Embryonic facial prominence (tissue), 1 donor: ENCODE measurements around the gene TRIM71.
"Not testable (repeated sequence)": the region's sequence is repeated elsewhere in the genome, so short reads cannot be mapped to it uniquely, and the experiment has no call there.

Source experiments
- DNase-seq: peaks from one replicate; pipeline ENCODE4 v3.0.0-alpha.2; 2016; ENCODE audit errors: extremely low spot score

The TRIM71 gene

GRCh38 chr3:32819551-32820348, 2.0 kb downstream of the TRIM71 start:
- no peak for DNase-seq

DNA sequence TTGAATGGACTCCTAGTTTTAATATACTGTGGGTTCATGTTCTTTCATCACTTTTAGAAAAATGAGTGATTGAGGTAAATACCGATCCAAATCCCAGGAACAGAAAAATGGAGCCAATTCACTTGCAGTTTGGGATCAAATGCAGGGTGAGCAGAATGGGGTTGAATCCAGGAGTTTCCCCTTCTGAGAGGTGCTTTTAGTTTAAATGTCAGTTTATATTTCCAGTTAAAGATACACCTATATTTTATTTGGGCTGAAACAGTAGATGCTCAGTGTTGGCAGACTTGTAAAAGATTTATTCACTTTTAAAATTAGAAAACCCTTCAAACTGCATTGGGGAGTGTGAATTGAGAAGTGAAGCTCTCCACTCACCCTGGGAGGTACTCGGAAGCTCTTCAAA, 2.6 kb downstream of the TRIM71 start:
- no peak for DNase-seq

- no peak for DNase-seq
These were observed 3.3 kb downstream of the TRIM71 start for GRCh38 chr3:32820971-32821685.

GRCh38 chr3:32821686-32822296, 4.0 kb downstream of the TRIM71 start:
- no peak for DNase-seq

DNA sequence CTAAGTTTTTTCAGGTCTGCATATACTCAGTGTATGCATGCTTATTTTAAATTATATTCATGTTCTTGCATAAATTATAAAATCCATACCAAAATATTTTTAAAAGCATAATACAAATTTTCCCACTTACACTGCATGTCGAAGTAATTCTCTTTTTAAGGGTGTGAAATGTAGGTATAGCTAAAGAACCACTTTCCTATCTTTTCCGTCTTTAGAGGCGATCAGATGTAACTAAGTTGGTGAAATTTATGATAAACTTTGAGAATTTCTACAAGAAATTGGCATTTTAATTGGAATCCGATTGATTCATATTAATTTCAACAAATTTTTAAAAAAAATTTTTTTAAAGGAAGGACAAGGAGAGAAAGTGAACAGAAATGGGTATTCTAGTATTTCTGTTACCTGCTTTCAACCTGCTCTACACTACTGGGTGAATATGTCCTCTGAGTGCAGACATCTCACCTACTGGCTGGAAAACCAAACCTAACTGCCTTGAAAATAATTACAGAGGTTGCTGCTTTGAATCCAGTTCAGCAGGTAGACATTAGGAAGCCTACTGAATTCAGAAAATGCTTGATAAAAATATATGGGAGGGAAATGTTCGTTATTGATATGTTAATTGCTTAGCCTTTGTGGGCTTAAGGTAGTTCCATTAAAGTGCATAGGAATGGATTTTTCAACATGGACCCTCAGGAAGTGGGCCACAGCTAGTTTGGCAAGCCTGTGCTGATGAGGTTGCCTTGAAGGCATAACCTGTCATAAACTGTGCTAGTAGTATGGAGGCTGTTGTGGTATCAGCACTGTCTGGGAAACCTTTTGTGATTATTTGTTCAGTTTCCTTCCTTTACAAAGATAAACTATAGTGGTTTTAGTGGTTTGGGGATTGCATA, 5.1 kb downstream of the TRIM71 start:
- DNase-seq = no peak

- DNase-seq = not testable (repeated sequence)
These were observed 5.9 kb downstream of the TRIM71 start for GRCh38 chr3:32823641-32824184.

DNA sequence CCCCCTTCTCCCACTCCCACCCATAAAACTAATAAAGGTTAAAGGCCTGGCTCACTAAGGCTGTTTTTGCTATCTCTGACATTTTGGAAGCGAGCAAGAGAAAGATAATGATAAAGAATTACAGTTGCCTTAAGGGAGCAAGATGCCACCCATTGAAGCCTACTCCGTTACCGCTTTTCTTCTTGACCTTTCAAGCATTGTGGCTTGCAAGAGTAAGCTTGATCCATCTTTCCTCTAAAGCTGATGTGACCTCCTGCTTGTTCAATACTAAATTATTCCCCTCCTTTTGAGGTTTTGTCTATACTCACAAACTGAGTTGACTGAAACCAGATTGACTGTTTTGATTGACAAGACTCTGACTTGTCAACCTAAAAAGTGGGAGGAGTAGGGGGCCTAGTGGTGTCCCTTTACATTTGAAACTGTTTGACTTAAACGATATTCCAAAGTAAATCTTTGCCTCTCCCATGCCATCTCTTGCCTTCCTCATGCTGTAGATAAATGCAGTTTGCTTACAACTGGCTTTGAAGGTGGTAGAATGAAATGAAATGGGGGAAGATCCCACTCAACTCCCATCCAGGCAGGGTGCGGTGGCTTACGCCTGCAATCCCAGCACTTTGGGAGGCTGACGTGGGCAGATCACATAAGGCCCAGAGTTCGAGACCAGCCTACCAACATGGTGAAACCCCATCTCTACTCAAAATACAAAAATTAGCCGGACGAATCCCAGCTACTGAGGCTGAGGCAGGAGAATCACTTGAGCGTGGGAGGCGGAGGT, 8.0 kb downstream of the TRIM71 start:
- no peak for DNase-seq

- no peak for DNase-seq
These were observed 13.3 kb downstream of the TRIM71 start for GRCh38 chr3:32831062-32831461.

DNA sequence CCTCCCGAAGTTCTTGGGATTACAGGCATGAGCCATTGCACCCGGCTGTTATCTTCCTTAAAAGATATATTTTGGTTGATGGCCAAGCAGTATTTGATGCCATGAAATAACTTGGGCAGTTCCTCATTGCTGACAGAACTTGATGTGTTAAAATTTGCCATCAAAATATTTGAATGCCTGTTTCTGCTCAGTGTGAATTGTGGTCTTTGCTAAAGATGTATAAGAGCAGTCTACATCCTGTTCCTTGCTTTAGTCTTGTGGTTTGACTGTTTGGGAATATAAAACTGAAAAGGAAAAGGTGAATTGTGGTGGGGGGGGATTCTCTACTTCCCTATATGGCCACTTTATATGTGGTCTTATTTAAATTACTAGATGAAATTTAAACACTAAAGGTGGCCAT, 14.0 kb downstream of the TRIM71 start:
- no peak for DNase-seq

DNA sequence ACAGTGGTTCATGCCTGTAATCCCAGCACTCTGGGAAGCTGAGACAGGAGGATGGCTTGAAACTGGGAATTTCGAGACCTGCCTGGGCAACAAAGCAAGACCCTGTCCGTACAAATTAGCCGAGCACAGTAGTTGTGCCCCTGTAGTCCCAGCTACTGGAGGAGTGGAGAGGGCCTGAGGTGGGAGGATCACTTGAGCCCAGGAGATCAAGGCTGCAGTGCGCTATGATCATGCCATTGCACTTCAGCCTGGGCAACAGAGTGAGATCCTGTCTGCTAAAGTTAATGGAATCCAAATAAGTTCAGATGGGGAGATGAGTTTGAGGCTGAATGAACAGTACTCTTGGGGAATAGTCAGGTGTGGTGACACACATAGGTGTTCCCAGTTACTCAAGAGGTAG, 14.4 kb downstream of the TRIM71 start:
- no peak for DNase-seq

GRCh38 chr3:32835049-32835371, 17.2 kb downstream of the TRIM71 start:
- DNase-seq = no peak

DNA sequence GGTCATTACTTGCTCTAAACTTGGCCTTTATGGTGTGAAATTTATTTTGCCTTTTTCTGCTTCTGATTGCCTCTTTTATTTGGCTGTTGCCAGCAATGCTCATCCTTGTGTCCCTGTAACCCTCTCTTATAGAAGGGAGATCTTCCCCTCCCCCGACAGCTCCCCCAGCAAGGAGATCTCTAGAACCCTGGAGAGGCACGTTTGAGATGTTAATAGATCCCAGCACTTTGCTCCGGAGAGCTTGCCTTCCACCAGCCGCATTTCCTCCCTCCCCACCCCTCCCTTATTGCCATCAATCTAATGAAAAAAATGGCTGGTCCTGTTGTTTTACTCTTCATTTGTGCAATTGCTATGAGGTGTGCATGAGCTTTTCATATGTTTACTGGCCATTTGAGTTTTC, 18.2 kb downstream of the TRIM71 start:
- no peak for DNase-seq

- DNase-seq = no peak
These were observed 18.8 kb downstream of the TRIM71 start for GRCh38 chr3:32836601-32837000.

DNA sequence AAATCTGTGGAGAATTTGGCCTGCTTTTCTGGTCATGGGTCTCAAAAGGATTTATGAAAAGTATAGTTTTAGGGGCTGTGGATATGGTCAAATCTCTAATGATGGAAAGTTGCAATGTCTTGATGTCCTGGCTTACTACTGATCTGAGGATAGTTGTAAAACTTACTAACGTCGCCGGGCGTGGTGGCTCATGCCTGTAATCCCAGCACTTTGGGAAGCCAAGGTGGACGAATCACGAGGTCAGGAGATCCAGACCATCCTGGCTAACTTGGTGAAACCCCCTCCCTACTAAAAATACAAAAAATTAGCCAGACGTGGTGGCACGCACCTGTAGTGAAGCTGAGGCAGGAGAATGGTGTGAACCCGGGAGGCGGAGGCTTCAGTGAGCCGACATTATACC, 19.6 kb downstream of the TRIM71 start:
- no peak for DNase-seq

DNA sequence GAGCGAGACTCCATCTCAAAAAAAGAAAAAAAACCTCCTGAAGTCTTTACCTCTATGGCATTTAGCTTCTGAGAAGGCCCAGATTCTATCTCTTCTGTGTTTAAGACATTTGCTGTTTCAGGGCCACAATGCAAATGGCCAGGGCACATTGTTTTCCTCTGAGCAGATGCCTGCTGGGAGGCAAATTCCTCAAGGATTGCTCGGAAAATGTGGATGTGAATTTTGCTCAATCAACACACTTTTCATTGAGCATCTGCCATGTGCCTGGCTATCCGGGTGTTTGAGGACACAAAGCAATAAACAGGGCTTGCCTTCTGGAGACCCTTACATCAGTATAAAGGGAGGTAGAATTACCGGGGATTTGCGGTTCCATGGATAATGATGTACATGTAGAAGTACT, 20.0 kb downstream of the TRIM71 start:
- no peak for DNase-seq

- no peak for DNase-seq
These were observed 21.9 kb downstream of the TRIM71 start for GRCh38 chr3:32839714-32840085.

GRCh38 chr3:32840086-32840841, 22.5 kb downstream of the TRIM71 start:
- no peak for DNase-seq

- no peak for DNase-seq
These were observed 23.5 kb downstream of the TRIM71 start for GRCh38 chr3:32841341-32841740.

GRCh38 chr3:32841867-32842470, 24.2 kb downstream of the TRIM71 start:
- DNase-seq = no peak

- no peak for DNase-seq
These were observed 24.7 kb downstream of the TRIM71 start for GRCh38 chr3:32842531-32842931.
